ENCODE measurements around the gene ERICH2.
A peak's percentile ranks its signal among the peaks of the same experiment; 100 is the strongest.

The ERICH2 gene

GRCh38 chr2:170806548-170806947, 36.4 kb downstream of the ERICH2 start:
- Histone ChIP-seq H3K4me3 (ENCODE audit: low read depth, low read length, poor library complexity, severe bottlenecking) (no peak overlapping the region), H3K9ac (ENCODE audit: low read length) (no peak overlapping the region), H4K20me1 (ENCODE audit: insufficient read depth, low read length) (no peaks in the 10 kb centered on the region), H3K9me2 (ENCODE audit: low read depth, low read length) (no peaks in the 10 kb centered on the region), H3K9me3 (ENCODE audit: low read length) (no peaks in the 10 kb centered on the region), H2AFZ (ENCODE audit: low read length) (no peak overlapping the region), H3K4me2 (ENCODE audit: low read length) (no peak overlapping the region), H3K36me3 (ENCODE audit: insufficient read depth, low read length) (no peaks in the 10 kb centered on the region), H3F3A (ENCODE audit: insufficient read depth, low read length) (no peaks in the 10 kb centered on the region), H3K27ac (ENCODE audit: low read depth, low read length, poor library complexity, severe bottlenecking) (no peak overlapping the region), H3K79me2 (ENCODE audit: insufficient read depth, low read length) (no peaks in the 10 kb centered on the region), H3K27me3 (ENCODE audit: insufficient read depth, low read length) (no peaks in the 10 kb centered on the region), H3K4me1 (ENCODE audit: insufficient read depth, low read length, severe bottlenecking) (no peaks in the 10 kb centered on the region)
- TF ChIP-seq EZH2 (IDR thresholded peaks at IDR 0.05; ENCODE audit: borderline replicate concordance, low read length) (no peak), CTCF (IDR thresholded peaks at IDR 0.05; ENCODE audit: low read length) (no peak)

- Histone ChIP-seq H3K79me2 (ENCODE audit: insufficient read depth, low read length) (no peaks in the 10 kb centered on the region), H4K20me1 (ENCODE audit: insufficient read depth, low read length) (no peaks in the 10 kb centered on the region), H3K4me2 (ENCODE audit: low read length) (no peak overlapping the region), H3K9ac (ENCODE audit: low read length) (no peak overlapping the region), H3K9me2 (ENCODE audit: low read depth, low read length) (no peaks in the 10 kb centered on the region), H3K4me3 (ENCODE audit: low read depth, low read length, poor library complexity, severe bottlenecking) (no peak overlapping the region), H3K27me3 (ENCODE audit: insufficient read depth, low read length) (no peaks in the 10 kb centered on the region), H2AFZ (ENCODE audit: low read length) (no peak overlapping the region), H3F3A (ENCODE audit: insufficient read depth, low read length) (no peaks in the 10 kb centered on the region), H3K4me1 (ENCODE audit: insufficient read depth, low read length, severe bottlenecking) (peaks cover 15% of the 10 kb centered on the region), H3K27ac (ENCODE audit: low read depth, low read length, poor library complexity, severe bottlenecking) (no peak overlapping the region), H3K9me3 (ENCODE audit: low read length) (no peaks in the 10 kb centered on the region), H3K36me3 (ENCODE audit: insufficient read depth, low read length) (no peaks in the 10 kb centered on the region)
- TF ChIP-seq EZH2 (IDR thresholded peaks at IDR 0.05; ENCODE audit: borderline replicate concordance, low read length) (no peak), CTCF (IDR thresholded peaks at IDR 0.05; ENCODE audit: low read length) (peak; percentile 85)
These were observed 42.8 kb downstream of the ERICH2 start for GRCh38 chr2:170812710-170813600.

- TF ChIP-seq EZH2 (IDR thresholded peaks at IDR 0.05; ENCODE audit: borderline replicate concordance, low read length), result no peak
- TF ChIP-seq CTCF (IDR thresholded peaks at IDR 0.05; ENCODE audit: low read length), result no peak
- Histone ChIP-seq H4K20me1 (ENCODE audit: insufficient read depth, low read length) (no peaks in the 10 kb centered on the region), H3K9ac (ENCODE audit: low read length) (no peak overlapping the region), H3K9me3 (ENCODE audit: low read length) (no peaks in the 10 kb centered on the region), H3K4me2 (ENCODE audit: low read length) (no peak overlapping the region), H3F3A (ENCODE audit: insufficient read depth, low read length) (no peaks in the 10 kb centered on the region), H3K4me3 (ENCODE audit: low read depth, low read length, poor library complexity, severe bottlenecking) (no peak overlapping the region), H3K79me2 (ENCODE audit: insufficient read depth, low read length) (no peaks in the 10 kb centered on the region), H3K27ac (ENCODE audit: low read depth, low read length, poor library complexity, severe bottlenecking) (no peak overlapping the region), H3K4me1 (ENCODE audit: insufficient read depth, low read length, severe bottlenecking) (peaks cover 15% of the 10 kb centered on the region), H3K36me3 (ENCODE audit: insufficient read depth, low read length) (no peaks in the 10 kb centered on the region), H2AFZ (ENCODE audit: low read length) (no peak overlapping the region), H3K27me3 (ENCODE audit: insufficient read depth, low read length) (no peaks in the 10 kb centered on the region), H3K9me2 (ENCODE audit: low read depth, low read length) (no peaks in the 10 kb centered on the region)
These were observed 43.7 kb downstream of the ERICH2 start for GRCh38 chr2:170813611-170814532.
